A673 (cell line): Measurements from ENCODE around the gene GNG7. TPM values are rescaled to one million over a fixed set of nuclear protein-coding genes. Genes with fewer than 3 reads are reported as not detected.
"Not testable (repeated sequence)": the region's sequence is repeated elsewhere in the genome, so short reads cannot be mapped to it uniquely, and the experiment has no call there.

ENCODE experiments used
- BruUV-seq: library from RNA; stranded (reverse); fragments of 400-500 nt; replicated peaks from 2 replicates; lab custom pipeline; 2021; lab: Mats Ljungman, UMichigan
- CTCF ChIA-PET: fragments of 300-600 bp; sonication (Branson Sonifier 250); formaldehyde crosslinking; loops from one replicate; lab custom pipeline; 2022; ENCODE audit warnings: antibody characterized with exemption; lab: Charles Lee
- POLR2A ChIA-PET: fragments of 300-600 bp; sonication (Branson Sonifier 250); formaldehyde crosslinking; loops from one replicate; lab custom pipeline; 2022; ENCODE audit warnings: antibody characterized with exemption; ENCODE audit not compliant: low non-redundant PET; lab: Charles Lee
- DNase-seq: peaks from one replicate; pipeline ENCODE4 v3.0.0-alpha.2; 2015; ENCODE audit warnings: low spot score
- H3K27ac ChIP-seq: fragments of 200-600 bp; sonication (generic); 2 replicates; pipeline ENCODE4 v1.5.1; 2016; ENCODE audit warnings: mixed run types, low read depth, mild to moderate bottlenecking, mixed read lengths, antibody characterized with exemption, low read length; ENCODE audit not compliant: poor library complexity, severe bottlenecking
- H3K27me3 ChIP-seq: fragments of 200-600 bp; sonication (generic); replicated peaks from 2 replicates; pipeline ENCODE4 v1.6.1; 2017; ENCODE audit warnings: mixed run types, low read depth, mild to moderate bottlenecking, mixed read lengths, antibody characterized with exemption, low read length; ENCODE audit not compliant: insufficient read depth, poor library complexity
- H3K36me3 ChIP-seq: fragments of 200-600 bp; sonication (generic); 2 replicates; pipeline ENCODE4 v1.6.1; 2016; ENCODE audit warnings: mixed run types, mild to moderate bottlenecking, mixed read lengths, antibody characterized with exemption, low read length; ENCODE audit not compliant: insufficient read depth, poor library complexity, severe bottlenecking
- H3K4me1 ChIP-seq: fragments of 200-600 bp; sonication (generic); 2 replicates; pipeline ENCODE4 v1.6.1; 2017; ENCODE audit warnings: mixed run types, mild to moderate bottlenecking, mixed read lengths, antibody characterized with exemption, low read length; ENCODE audit not compliant: insufficient read depth, poor library complexity, severe bottlenecking
- H3K4me3 ChIP-seq: fragments of 200-600 bp; sonication (generic); 2 replicates; pipeline ENCODE4 v1.5.1; 2016; ENCODE audit warnings: low read depth, mixed run types, mild to moderate bottlenecking, mixed read lengths, low read length; ENCODE audit not compliant: poor library complexity, severe bottlenecking
- H3K9me3 ChIP-seq: fragments of 200-600 bp; sonication (generic); 2 replicates; pipeline ENCODE4 v1.6.1; 2016; ENCODE audit warnings: mixed run types, low read depth, mild to moderate bottlenecking, mixed read lengths, antibody characterized with exemption, low read length; ENCODE audit not compliant: poor library complexity, severe bottlenecking
- EZH2 ChIP-seq: fragments of 200-600 bp; sonication (generic); IDR thresholded peaks from 2 replicates; pipeline ENCODE4 v1.6.1; 2017; ENCODE audit warnings: borderline replicate concordance, low read depth, mild to moderate bottlenecking, mixed read lengths, antibody characterized with exemption, low read length; ENCODE audit not compliant: poor library complexity, severe bottlenecking
- intact Hi-C: fragments of 100-400 bp; cut with micrococcal nuclease; formaldehyde crosslinking; loops from one replicate; pipeline ENCODE4 v1.10.0; 2022; ENCODE audit not compliant: unreplicated experiment
- total RNA-seq: library from RNA; stranded (reverse); gene quantifications from 2 replicates; pipeline ENCODE4 v1.2.3, GENCODE V29; 2021
- TF ChIP-seq, protein P1 (sequence below): fragments of 300-800, 200-600 bp; sonication (generic); conservative IDR thresholded peaks from 2 replicates; pipeline ENCODE4 v1.5.1; 2017; ENCODE audit warnings: low read depth, mild to moderate bottlenecking, antibody characterized with exemption, low read length, moderate library complexity, mixed read lengths

Gene GNG7
- total RNA-seq, 1 experiment from 2014 or later: 0.30 TPM

GRCh38 chr19:2573916-2574315 lies 128.6 kb downstream of the GNG7 start:
- H3K27ac ChIP-seq: no peak overlapping the region
- CTCF ChIA-PET: no interaction called here
- POLR2A ChIA-PET: no interaction called here

GRCh38 chr19:2572152-2572551 lies 130.3 kb downstream of the GNG7 start:
- H3K27me3 ChIP-seq, H3K4me1 ChIP-seq, intact Hi-C loops, CTCF ChIA-PET, H3K36me3 ChIP-seq, H3K4me3 ChIP-seq, DNase-seq, H3K9me3 ChIP-seq, H3K27ac ChIP-seq, BruUV-seq, POLR2A ChIA-PET: not testable (repeated sequence)

More at GRCh38 chr19:2573916-2574315, 128.6 kb downstream of the GNG7 start:
- no peak for DNase-seq
- Histone ChIP-seq H3K9me3 (no peaks in the 10 kb centered on the region), H3K27me3 (no peaks in the 10 kb centered on the region), H3K36me3 (no peaks in the 10 kb centered on the region), H3K4me3 (no peak overlapping the region), H3K4me1 (peaks cover 9% of the 10 kb centered on the region)
- no TSS peak for BruUV-seq
- TF ChIP-seq, protein P1, sequence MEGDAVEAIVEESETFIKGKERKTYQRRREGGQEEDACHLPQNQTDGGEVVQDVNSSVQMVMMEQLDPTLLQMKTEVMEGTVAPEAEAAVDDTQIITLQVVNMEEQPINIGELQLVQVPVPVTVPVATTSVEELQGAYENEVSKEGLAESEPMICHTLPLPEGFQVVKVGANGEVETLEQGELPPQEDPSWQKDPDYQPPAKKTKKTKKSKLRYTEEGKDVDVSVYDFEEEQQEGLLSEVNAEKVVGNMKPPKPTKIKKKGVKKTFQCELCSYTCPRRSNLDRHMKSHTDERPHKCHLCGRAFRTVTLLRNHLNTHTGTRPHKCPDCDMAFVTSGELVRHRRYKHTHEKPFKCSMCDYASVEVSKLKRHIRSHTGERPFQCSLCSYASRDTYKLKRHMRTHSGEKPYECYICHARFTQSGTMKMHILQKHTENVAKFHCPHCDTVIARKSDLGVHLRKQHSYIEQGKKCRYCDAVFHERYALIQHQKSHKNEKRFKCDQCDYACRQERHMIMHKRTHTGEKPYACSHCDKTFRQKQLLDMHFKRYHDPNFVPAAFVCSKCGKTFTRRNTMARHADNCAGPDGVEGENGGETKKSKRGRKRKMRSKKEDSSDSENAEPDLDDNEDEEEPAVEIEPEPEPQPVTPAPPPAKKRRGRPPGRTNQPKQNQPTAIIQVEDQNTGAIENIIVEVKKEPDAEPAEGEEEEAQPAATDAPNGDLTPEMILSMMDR: no peak
- no peak for TF ChIP-seq EZH2
- intact Hi-C loops: no loop called here

DNA sequence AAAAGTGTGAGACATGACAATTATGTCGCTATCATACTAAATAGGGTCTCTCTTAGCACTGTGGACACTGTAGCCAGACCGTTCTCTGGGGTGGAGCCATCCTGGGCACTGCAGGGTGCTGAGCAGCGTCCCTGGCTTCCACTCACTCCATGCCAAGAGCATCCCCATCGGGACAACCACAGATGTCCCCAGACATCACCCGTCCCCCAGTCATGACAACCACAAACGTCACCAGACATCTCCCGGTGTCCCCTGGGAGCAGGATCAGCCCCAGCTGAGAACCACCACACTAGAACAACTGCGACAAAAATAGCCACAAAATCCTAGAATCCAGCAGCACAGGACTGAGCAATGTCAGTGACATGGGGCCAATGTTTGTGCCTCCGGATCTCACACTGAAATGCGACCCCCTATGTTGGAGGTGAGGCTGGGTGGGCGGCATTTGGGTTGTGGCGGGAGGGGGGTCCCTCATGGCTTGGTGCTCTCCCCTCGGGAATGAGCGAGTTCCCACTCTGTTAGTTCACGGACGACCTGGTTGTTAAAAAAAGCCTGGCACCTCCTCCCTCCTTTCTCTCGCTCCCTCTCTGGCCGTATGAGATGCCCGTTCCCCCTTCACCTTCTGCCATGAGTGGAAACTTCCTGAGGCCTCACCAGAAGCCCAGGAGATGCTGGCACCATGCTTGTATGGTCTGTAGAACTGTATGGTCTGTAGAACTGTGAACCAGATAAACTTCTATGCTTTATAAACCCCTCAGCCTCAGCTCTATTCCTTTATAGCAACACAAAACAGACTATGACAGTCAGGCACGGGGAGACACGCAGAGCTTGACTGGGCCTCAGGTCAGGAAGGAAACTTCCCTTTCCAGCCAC lies 132.7 kb downstream of the GNG7 start:
- no peak for DNase-seq
- Histone ChIP-seq H3K36me3 (no peaks in the 10 kb centered on the region), H3K27me3 (no peaks in the 10 kb centered on the region), H3K4me3 (no peak overlapping the region), H3K9me3 (no peaks in the 10 kb centered on the region), H3K27ac (no peak overlapping the region), H3K4me1 (no peaks in the 10 kb centered on the region)
- intact Hi-C loops: no loop called here
- CTCF ChIA-PET: no interaction called here
- POLR2A ChIA-PET: no interaction called here
- no peak for TF ChIP-seq EZH2
- TF ChIP-seq, protein P1: no peak
- no TSS peak for BruUV-seq
